ENCODE measurements around the gene CCL13.

The CCL13 gene

GRCh38 chr17:34398990-34399389 is 42.7 kb downstream of the CCL13 start:
- WGBS, 2 donors (ENCODE audit: extremely low coverage in 2 of 2, insufficient read length in 2 of 2, insufficient replicate concordance in 1 of 2), result no CpG with 5 or more reads among the region's 2 CpGs
- H2BK12ac ChIP-seq (ENCODE audit: low read length), result no peak overlapping the region
- H2AFZ ChIP-seq (ENCODE audit: low read length), result no peak overlapping the region
- H3K4me2 ChIP-seq (ENCODE audit: insufficient read depth, low read length, poor library complexity, severe bottlenecking), result no peak overlapping the region
- no peak overlapping the region for H2BK5ac ChIP-seq (ENCODE audit: low read length)
- no peak overlapping the region for H3K4ac ChIP-seq (ENCODE audit: low read length)
- no peaks in the 10 kb centered on the region for H3K27me3 ChIP-seq (ENCODE audit: control insufficient read depth in 3 of 3, insufficient read depth in 3 of 3, low read depth in 1 of 3, low read length in 3 of 3)
- no peak overlapping the region for H2AK5ac ChIP-seq (ENCODE audit: low read depth, low read length)
- no peak overlapping the region for H3K18ac ChIP-seq (ENCODE audit: low read length)
- no peak overlapping the region for H2BK120ac ChIP-seq (ENCODE audit: low read depth, low read length)
- H3K14ac ChIP-seq (ENCODE audit: low read length), result no peak overlapping the region
- H3K4me1 ChIP-seq (ENCODE audit: control insufficient read depth in 2 of 2, insufficient read depth in 1 of 2, low read depth in 1 of 2, low read length in 2 of 2), result peaks cover 0 to 5% of the 10 kb centered on the region in 2 donors
- H3K9ac ChIP-seq (ENCODE audit: low read depth, low read length, poor library complexity), result no peak overlapping the region
- H4K91ac ChIP-seq (ENCODE audit: low read depth, low read length, poor library complexity), result no peak overlapping the region
- H3K27ac ChIP-seq (replicated peaks; ENCODE audit: low read length), result no peak overlapping the region
- no peak overlapping the region for H2BK15ac ChIP-seq (ENCODE audit: low read length)
- no peak overlapping the region for H4K8ac ChIP-seq (ENCODE audit: low read depth, low read length)
- H3K36me3 ChIP-seq (replicated peaks in 1 of 2; ENCODE audit: control insufficient read depth in 2 of 2, insufficient read depth in 2 of 2, low read length in 2 of 2), result no peaks in the 10 kb centered on the region
- DNase-seq (ENCODE audit: low spot score), result no peak
- H3K9me3 ChIP-seq (replicated peaks in 1 of 2; ENCODE audit: control insufficient read depth in 2 of 2, insufficient read depth in 1 of 2, low read depth in 1 of 2, low read length in 2 of 2), result no peaks in the 10 kb centered on the region
- H3K23ac ChIP-seq (ENCODE audit: low read depth, low read length, poor library complexity), result no peak overlapping the region
- no peaks in the 10 kb centered on the region for H3K79me1 ChIP-seq (ENCODE audit: low read depth, low read length)
- no peak overlapping the region for H3K4me3 ChIP-seq (ENCODE audit: low read length in 2 of 2)

GRCh38 chr17:34399725-34400124 is 43.4 kb downstream of the CCL13 start:
- Histone ChIP-seq H2BK12ac (ENCODE audit: low read length) (no peak overlapping the region), H2BK5ac (ENCODE audit: low read length) (no peak overlapping the region), H3K27ac (replicated peaks; ENCODE audit: low read length) (no peak overlapping the region), H3K27me3 (ENCODE audit: control insufficient read depth in 3 of 3, insufficient read depth in 3 of 3, low read depth in 1 of 3, low read length in 3 of 3) (no peaks in the 10 kb centered on the region), H3K18ac (ENCODE audit: low read length) (no peak overlapping the region), H2BK15ac (ENCODE audit: low read length) (no peak overlapping the region), H2BK120ac (ENCODE audit: low read depth, low read length) (no peak overlapping the region), H3K9ac (ENCODE audit: low read depth, low read length, poor library complexity) (no peak overlapping the region), H3K4ac (ENCODE audit: low read length) (no peak overlapping the region), H3K4me3 (ENCODE audit: low read length in 2 of 2) (no peak overlapping the region), H3K9me3 (replicated peaks in 1 of 2; ENCODE audit: control insufficient read depth in 2 of 2, insufficient read depth in 1 of 2, low read depth in 1 of 2, low read length in 2 of 2) (no peaks in the 10 kb centered on the region), H2AK5ac (ENCODE audit: low read depth, low read length) (no peak overlapping the region), H3K4me2 (ENCODE audit: insufficient read depth, low read length, poor library complexity, severe bottlenecking) (no peak overlapping the region), H3K14ac (ENCODE audit: low read length) (no peak overlapping the region), H2AFZ (ENCODE audit: low read length) (no peak overlapping the region), H4K8ac (ENCODE audit: low read depth, low read length) (no peak overlapping the region), H3K23ac (ENCODE audit: low read depth, low read length, poor library complexity) (no peak overlapping the region), H3K79me1 (ENCODE audit: low read depth, low read length) (no peaks in the 10 kb centered on the region), H4K91ac (ENCODE audit: low read depth, low read length, poor library complexity) (no peak overlapping the region), H3K36me3 (replicated peaks in 1 of 2; ENCODE audit: control insufficient read depth in 2 of 2, insufficient read depth in 2 of 2, low read length in 2 of 2) (no peaks in the 10 kb centered on the region), H3K4me1 (ENCODE audit: control insufficient read depth in 2 of 2, insufficient read depth in 1 of 2, low read depth in 1 of 2, low read length in 2 of 2) (peaks cover 0 to 5% of the 10 kb centered on the region in 2 donors)
- no peak for DNase-seq (ENCODE audit: low spot score)
- no CpG with 5 or more reads among the region's 1 CpG for WGBS, 2 donors (ENCODE audit: extremely low coverage in 2 of 2, insufficient read length in 2 of 2, insufficient replicate concordance in 1 of 2)

- no peak overlapping the region for H3K9ac ChIP-seq (ENCODE audit: low read depth, low read length, poor library complexity)
- no peak for DNase-seq (ENCODE audit: low spot score)
These were observed 44.1 kb downstream of the CCL13 start for GRCh38 chr17:34400301-34400931.

GRCh38 chr17:34401165-34401564 is 44.9 kb downstream of the CCL13 start:
- Histone ChIP-seq H3K4me1 (ENCODE audit: control insufficient read depth in 2 of 2, insufficient read depth in 1 of 2, low read depth in 1 of 2, low read length in 2 of 2) (peaks cover 0 to 5% of the 10 kb centered on the region in 2 donors), H3K79me1 (ENCODE audit: low read depth, low read length) (no peaks in the 10 kb centered on the region), H2BK15ac (ENCODE audit: low read length) (no peak overlapping the region), H3K4ac (ENCODE audit: low read length) (no peak overlapping the region), H4K91ac (ENCODE audit: low read depth, low read length, poor library complexity) (no peak overlapping the region), H3K4me2 (ENCODE audit: insufficient read depth, low read length, poor library complexity, severe bottlenecking) (no peak overlapping the region), H4K8ac (ENCODE audit: low read depth, low read length) (no peak overlapping the region), H3K27me3 (ENCODE audit: control insufficient read depth in 3 of 3, insufficient read depth in 3 of 3, low read depth in 1 of 3, low read length in 3 of 3) (no peaks in the 10 kb centered on the region), H3K18ac (ENCODE audit: low read length) (no peak overlapping the region), H2BK12ac (ENCODE audit: low read length) (no peak overlapping the region), H2BK5ac (ENCODE audit: low read length) (no peak overlapping the region), H2BK120ac (ENCODE audit: low read depth, low read length) (no peak overlapping the region), H3K36me3 (replicated peaks in 1 of 2; ENCODE audit: control insufficient read depth in 2 of 2, insufficient read depth in 2 of 2, low read length in 2 of 2) (no peaks in the 10 kb centered on the region), H3K9ac (ENCODE audit: low read depth, low read length, poor library complexity) (no peak overlapping the region), H3K14ac (ENCODE audit: low read length) (no peak overlapping the region), H3K27ac (replicated peaks; ENCODE audit: low read length) (no peak overlapping the region), H3K23ac (ENCODE audit: low read depth, low read length, poor library complexity) (no peak overlapping the region), H2AK5ac (ENCODE audit: low read depth, low read length) (no peak overlapping the region), H3K9me3 (replicated peaks in 1 of 2; ENCODE audit: control insufficient read depth in 2 of 2, insufficient read depth in 1 of 2, low read depth in 1 of 2, low read length in 2 of 2) (no peaks in the 10 kb centered on the region), H3K4me3 (ENCODE audit: low read length in 2 of 2) (no peak overlapping the region), H2AFZ (ENCODE audit: low read length) (no peak overlapping the region)
- WGBS, 2 donors (ENCODE audit: extremely low coverage in 2 of 2, insufficient read length in 2 of 2, insufficient replicate concordance in 1 of 2), result no CpG with 5 or more reads among the region's 5 CpGs
- no peak for DNase-seq (ENCODE audit: low spot score)

More at GRCh38 chr17:34400301-34400931, 44.1 kb downstream of the CCL13 start:
- no peak overlapping the region for H3K14ac ChIP-seq (ENCODE audit: low read length)
- no peaks in the 10 kb centered on the region for H3K79me1 ChIP-seq (ENCODE audit: low read depth, low read length)
- H3K4me2 ChIP-seq (ENCODE audit: insufficient read depth, low read length, poor library complexity, severe bottlenecking), result no peak overlapping the region
- H3K18ac ChIP-seq (ENCODE audit: low read length), result no peak overlapping the region
- H2BK15ac ChIP-seq (ENCODE audit: low read length), result no peak overlapping the region
- H3K27ac ChIP-seq (replicated peaks; ENCODE audit: low read length), result no peak overlapping the region
- no peak overlapping the region for H3K23ac ChIP-seq (ENCODE audit: low read depth, low read length, poor library complexity)
- no peaks in the 10 kb centered on the region for H3K27me3 ChIP-seq (ENCODE audit: control insufficient read depth in 3 of 3, insufficient read depth in 3 of 3, low read depth in 1 of 3, low read length in 3 of 3)
- H2BK12ac ChIP-seq (ENCODE audit: low read length), result no peak overlapping the region
- H2BK120ac ChIP-seq (ENCODE audit: low read depth, low read length), result no peak overlapping the region
- H2AK5ac ChIP-seq (ENCODE audit: low read depth, low read length), result no peak overlapping the region
- peaks cover 0 to 5% of the 10 kb centered on the region in 2 donors for H3K4me1 ChIP-seq (ENCODE audit: control insufficient read depth in 2 of 2, insufficient read depth in 1 of 2, low read depth in 1 of 2, low read length in 2 of 2)
- no peaks in the 10 kb centered on the region for H3K9me3 ChIP-seq (replicated peaks in 1 of 2; ENCODE audit: control insufficient read depth in 2 of 2, insufficient read depth in 1 of 2, low read depth in 1 of 2, low read length in 2 of 2)
- no peak overlapping the region for H2AFZ ChIP-seq (ENCODE audit: low read length)
- no peak overlapping the region for H3K4me3 ChIP-seq (ENCODE audit: low read length in 2 of 2)
- no peaks in the 10 kb centered on the region for H3K36me3 ChIP-seq (replicated peaks in 1 of 2; ENCODE audit: control insufficient read depth in 2 of 2, insufficient read depth in 2 of 2, low read length in 2 of 2)
- no peak overlapping the region for H4K8ac ChIP-seq (ENCODE audit: low read depth, low read length)
- H2BK5ac ChIP-seq (ENCODE audit: low read length), result no peak overlapping the region
- no CpG with 5 or more reads among the region's 10 CpGs for WGBS, 2 donors (ENCODE audit: extremely low coverage in 2 of 2, insufficient read length in 2 of 2, insufficient replicate concordance in 1 of 2)
- no peak overlapping the region for H4K91ac ChIP-seq (ENCODE audit: low read depth, low read length, poor library complexity)
- H3K4ac ChIP-seq (ENCODE audit: low read length), result no peak overlapping the region

Data from neuronal stem cell (in vitro differentiated cells).